SK-N-SH (cell line): ENCODE results near the gene ZNF747.

Experiments used
- CTCF ChIP-seq: fragments of 200-600 bp; sonication (generic); IDR thresholded peaks from 2 replicates; pipeline ENCODE4 v1.6.1; 2017; ENCODE audit warnings: antibody characterized with exemption, mild to moderate bottlenecking, moderate library complexity
- MAX ChIP-seq: IDR thresholded peaks from 2 replicates; pipeline ENCODE4 v1.4.0; 2012; ENCODE audit warnings: low read depth
- PBX3 ChIP-seq: IDR thresholded peaks from 2 replicates; pipeline ENCODE4; 2012
- POLR2AphosphoS5 ChIP-seq: IDR thresholded peaks from 2 replicates; pipeline ENCODE4 v1.6.1; 2012; ENCODE audit warnings: low read depth, low read length
- RAD21 ChIP-seq: IDR thresholded peaks from 2 replicates; pipeline ENCODE4 v1.6.1; 2012; ENCODE audit warnings: mild to moderate bottlenecking, low read length
- RCOR1 ChIP-seq: fragments of 150-350 bp; IDR thresholded peaks from 2 replicates; pipeline ENCODE4 v1.6.1; 2017; ENCODE audit warnings: antibody characterized with exemption, low read length
- REST ChIP-seq: IDR thresholded peaks from 2 replicates; pipeline ENCODE4 v1.6.1; 2012; ENCODE audit warnings: mild to moderate bottlenecking, low read depth, low read length, moderate library complexity
- RXRA ChIP-seq: IDR thresholded peaks from 2 replicates; pipeline ENCODE4 v1.4.0; 2012; ENCODE audit warnings: low read depth, mild to moderate bottlenecking, borderline replicate concordance
- TAF1 ChIP-seq: IDR thresholded peaks from 2 replicates; pipeline ENCODE4 v1.6.1; 2012; ENCODE audit warnings: low read depth, mild to moderate bottlenecking, low read length, moderate library complexity, borderline replicate concordance
- USF1 ChIP-seq: IDR thresholded peaks from 2 replicates; pipeline ENCODE4 v1.4.0; 2012; ENCODE audit warnings: low read depth, borderline replicate concordance
- USF2 ChIP-seq: fragments of 150-350 bp; IDR thresholded peaks from 2 replicates; pipeline ENCODE4 v1.6.1; 2017; ENCODE audit warnings: antibody characterized with exemption, low read length, low read depth, borderline replicate concordance
- YY1 ChIP-seq: IDR thresholded peaks from 2 replicates; pipeline ENCODE4 v1.4.0; 2012; ENCODE audit warnings: low read depth, mild to moderate bottlenecking

GRCh38 chr16:30532285-30533145, 2.1 kb downstream of the ZNF747 start:
- TF ChIP-seq TAF1 = no peak
- no peak for TF ChIP-seq CTCF
- TF ChIP-seq REST = no peak
- TF ChIP-seq PBX3 = no peak
- TF ChIP-seq YY1 = no peak
- no peak for TF ChIP-seq MAX
- TF ChIP-seq RXRA = no peak
- TF ChIP-seq USF1 = no peak
- TF ChIP-seq RAD21 = no peak
- TF ChIP-seq USF2 = no peak
- no peak for TF ChIP-seq RCOR1
- TF ChIP-seq POLR2AphosphoS5 = no peak
